ENCODE data around the gene CLEC3A.
"Not testable (repeated sequence)": the region's sequence is repeated elsewhere in the genome, so short reads cannot be mapped to it uniquely, and the experiment has no call there.

CLEC3A gene

DNA sequence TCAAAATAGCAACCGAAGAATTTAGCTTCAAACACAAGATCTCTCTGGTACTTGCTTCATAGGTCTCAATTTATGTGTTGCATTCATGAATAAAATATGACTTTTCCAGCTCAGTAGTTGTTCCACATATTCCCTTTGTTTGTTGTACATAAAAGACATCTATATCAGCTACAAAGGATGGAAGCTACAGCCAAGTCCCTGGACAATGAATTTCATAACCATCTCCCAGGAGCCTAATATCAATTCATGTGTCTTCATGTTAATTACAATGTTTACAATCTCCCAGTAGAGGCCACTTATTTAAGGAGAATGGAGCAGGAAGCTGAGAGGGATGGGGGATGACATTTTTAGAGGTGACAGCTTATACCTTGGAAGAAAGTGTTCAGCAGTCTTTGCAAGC is 3.3 kb downstream of the CLEC3A start:
- in situ Hi-C loops (cut with MboI; ENCODE audit: low sequenced_read_pairs), result no loop called here

DNA sequence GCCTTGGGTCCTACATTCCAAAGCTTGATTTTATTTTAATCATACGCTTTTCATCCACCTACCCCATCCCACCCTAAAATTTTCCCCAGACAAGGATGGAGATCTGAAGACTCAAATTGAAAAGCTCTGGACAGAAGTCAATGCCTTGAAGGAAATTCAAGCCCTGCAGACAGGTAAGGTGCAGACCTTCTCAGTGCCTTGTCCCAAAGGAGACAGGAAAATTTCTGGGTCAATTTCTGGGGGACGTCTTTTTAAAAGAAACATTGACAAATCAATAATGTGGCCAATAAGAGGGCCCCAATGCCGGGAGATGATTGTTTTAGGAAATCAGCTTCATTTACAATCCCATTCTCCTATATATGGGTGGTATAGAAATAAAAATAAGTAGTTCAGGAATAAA is 5.7 kb downstream of the CLEC3A start:
- in situ Hi-C loops (cut with MboI; ENCODE audit: low sequenced_read_pairs), result no loop called here

DNA sequence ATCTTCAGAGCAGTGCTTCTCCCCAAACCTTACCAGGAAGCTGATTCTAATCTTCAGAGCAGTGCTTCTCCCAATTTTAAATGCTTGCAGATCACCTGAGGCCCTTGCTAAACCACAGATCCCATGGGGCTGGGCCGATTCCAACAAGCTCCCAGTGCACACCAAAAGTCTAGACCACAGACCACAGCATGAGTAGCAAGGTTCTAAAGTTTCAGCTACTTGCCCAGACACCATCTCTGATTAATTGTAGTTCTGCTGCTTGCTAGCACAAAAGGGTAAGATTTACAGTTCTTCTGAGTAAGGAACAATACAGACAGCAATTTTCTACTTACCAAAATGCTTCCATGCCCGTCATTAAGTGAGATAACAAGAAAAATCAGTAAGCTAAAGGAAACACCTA is 12.2 kb downstream of the CLEC3A start:
- in situ Hi-C loops (cut with MboI; ENCODE audit: low sequenced_read_pairs), result no loop called here

GRCh38 chr16:78035012-78035411 is 12.7 kb downstream of the CLEC3A start:
- in situ Hi-C loops (cut with MboI; ENCODE audit: low sequenced_read_pairs), result no loop called here

DNA sequence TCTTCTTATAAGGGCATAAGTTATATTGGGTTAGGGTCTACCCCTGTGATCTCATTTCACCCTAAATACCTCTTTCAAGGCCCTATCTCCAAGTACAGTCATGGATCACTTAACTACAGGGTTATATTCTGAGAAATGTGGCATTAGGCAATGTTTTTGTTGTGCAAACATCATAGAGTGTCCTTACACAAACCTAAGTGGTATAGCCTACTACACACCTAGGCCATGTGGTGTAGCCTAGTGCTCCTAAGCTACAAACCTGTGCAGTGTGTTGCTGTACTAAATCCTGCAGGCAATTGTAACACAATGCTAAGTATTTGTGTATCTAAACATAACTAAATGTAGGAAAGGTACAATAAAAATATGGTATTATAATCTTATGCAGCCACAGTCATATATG is 18.0 kb downstream of the CLEC3A start:
- in situ Hi-C loops (cut with MboI; ENCODE audit: low sequenced_read_pairs), result no loop called here

GRCh38 chr16:78045865-78046581 is 23.7 kb downstream of the CLEC3A start:
- in situ Hi-C loops (cut with MboI; ENCODE audit: low sequenced_read_pairs), result no loop called here

GRCh38 chr16:78048319-78048718 is 26.0 kb downstream of the CLEC3A start:
- in situ Hi-C loops (cut with MboI; ENCODE audit: low sequenced_read_pairs), result no loop called here

- in situ Hi-C loops (cut with MboI; ENCODE audit: low sequenced_read_pairs), result no loop called here
Observed at GRCh38 chr16:78050734-78051400, 28.5 kb downstream of the CLEC3A start.

GRCh38 chr16:78057803-78058564 is 35.6 kb downstream of the CLEC3A start:
- in situ Hi-C loops (cut with MboI; ENCODE audit: low sequenced_read_pairs), result no loop called here

GRCh38 chr16:78059806-78060205 is 37.5 kb downstream of the CLEC3A start:
- in situ Hi-C loops (cut with MboI; ENCODE audit: low sequenced_read_pairs), result not testable (repeated sequence)

DNA sequence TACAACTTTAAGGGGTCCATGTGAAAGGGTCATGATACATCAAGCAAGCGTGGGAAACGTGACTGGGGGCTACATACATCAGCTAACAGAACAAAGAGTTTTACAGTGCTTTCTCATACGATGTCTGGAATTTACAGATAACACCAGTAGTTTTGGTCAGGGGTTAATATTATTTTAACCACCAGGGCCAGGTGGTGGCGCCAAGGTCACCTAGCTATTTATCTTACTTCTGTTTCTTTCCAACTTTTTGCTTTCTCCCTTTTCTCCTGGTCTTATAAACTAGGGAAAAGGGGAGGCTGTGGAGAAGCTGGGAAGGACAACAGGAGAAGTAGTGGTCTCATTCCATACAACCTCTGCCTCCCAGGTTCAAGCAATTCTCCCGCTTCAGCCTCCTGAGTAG is 37.9 kb downstream of the CLEC3A start:
- in situ Hi-C loops (cut with MboI; ENCODE audit: low sequenced_read_pairs), result no loop called here

DNA sequence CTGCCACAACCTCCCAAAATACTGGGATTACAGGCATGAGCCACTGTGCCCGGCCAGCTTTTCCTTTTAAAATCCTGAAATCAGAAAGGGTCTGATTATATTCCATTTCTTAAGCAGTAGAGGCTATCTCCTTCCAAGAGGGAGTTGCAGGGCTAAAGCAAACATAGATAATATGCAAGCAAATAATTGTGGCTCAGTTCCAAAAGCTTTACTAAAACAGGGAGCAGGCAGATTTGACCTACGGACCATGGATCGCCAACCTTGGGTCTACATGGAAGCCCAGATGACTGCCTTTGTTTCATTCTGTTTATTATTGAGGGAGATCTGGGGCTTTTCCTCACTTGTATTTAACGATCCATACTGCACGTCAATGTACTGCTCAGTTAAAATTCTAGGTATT is 38.5 kb downstream of the CLEC3A start:
- in situ Hi-C loops (cut with MboI; ENCODE audit: low sequenced_read_pairs), result no loop called here

- in situ Hi-C loops (cut with MboI; ENCODE audit: low sequenced_read_pairs), result no loop called here
Observed at GRCh38 chr16:78065319-78065718, 43.0 kb downstream of the CLEC3A start.

DNA sequence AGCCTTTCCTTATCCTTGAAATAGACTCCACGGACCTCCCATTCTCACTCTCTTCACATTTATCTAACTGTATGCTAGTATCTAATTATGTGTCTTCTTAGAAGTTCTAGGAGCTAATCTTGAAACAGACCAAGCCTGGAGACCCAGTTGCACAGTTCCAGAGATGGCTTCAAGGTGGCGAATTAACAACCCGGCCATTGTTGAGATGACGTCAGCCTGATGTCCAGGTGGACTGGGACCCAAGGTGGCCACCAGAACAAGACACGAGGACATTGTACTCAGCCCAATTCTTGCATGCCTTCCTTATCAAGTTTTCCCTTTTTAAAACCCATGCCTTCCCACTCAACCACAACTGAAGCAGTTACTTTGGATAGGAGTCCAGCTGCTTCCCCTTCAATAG is 47.6 kb downstream of the CLEC3A start:
- in situ Hi-C loops (cut with MboI; ENCODE audit: low sequenced_read_pairs), result no loop called here

DNA sequence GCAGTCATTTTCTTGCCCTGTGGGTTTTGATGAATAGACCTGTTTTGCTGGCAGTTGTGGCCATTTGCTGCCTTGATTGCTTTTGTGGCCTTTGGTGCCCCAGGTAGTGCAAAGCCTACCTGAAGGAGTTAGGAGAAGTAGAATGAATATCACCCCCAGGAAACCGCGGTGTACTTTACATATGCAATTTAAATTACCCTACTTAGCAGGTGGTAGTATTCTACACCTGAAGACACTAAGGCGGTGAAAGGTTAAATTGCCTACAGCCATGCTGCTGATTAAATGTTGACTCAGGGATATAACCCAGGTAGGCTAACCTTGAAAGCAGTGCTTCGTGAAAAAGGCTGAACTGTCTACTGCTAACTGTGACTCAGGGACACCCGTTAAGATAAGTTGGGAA is 49.9 kb downstream of the CLEC3A start:
- in situ Hi-C loops (cut with MboI; ENCODE audit: low sequenced_read_pairs), result no loop called here

GRCh38 chr16:78075800-78076199 is 53.5 kb downstream of the CLEC3A start:
- in situ Hi-C loops (cut with MboI; ENCODE audit: low sequenced_read_pairs), result no loop called here

GRCh38 chr16:78081341-78081740 is 59.0 kb downstream of the CLEC3A start:
- in situ Hi-C loops (cut with MboI; ENCODE audit: low sequenced_read_pairs), result no loop called here
